ENCODE measurements around the gene YBX1. TPM values are rescaled to one million over a fixed set of nuclear protein-coding genes. Genes with fewer than 3 reads are reported as not detected.
A peak's percentile ranks its signal among the peaks of the same experiment; 100 is the strongest.

YBX1 gene
- total RNA-seq (100 to 1,000 TPM; 164 to 530 TPM), polyA plus RNA-seq (100 to 1,000 TPM; 107 to 244 TPM)

DNA sequence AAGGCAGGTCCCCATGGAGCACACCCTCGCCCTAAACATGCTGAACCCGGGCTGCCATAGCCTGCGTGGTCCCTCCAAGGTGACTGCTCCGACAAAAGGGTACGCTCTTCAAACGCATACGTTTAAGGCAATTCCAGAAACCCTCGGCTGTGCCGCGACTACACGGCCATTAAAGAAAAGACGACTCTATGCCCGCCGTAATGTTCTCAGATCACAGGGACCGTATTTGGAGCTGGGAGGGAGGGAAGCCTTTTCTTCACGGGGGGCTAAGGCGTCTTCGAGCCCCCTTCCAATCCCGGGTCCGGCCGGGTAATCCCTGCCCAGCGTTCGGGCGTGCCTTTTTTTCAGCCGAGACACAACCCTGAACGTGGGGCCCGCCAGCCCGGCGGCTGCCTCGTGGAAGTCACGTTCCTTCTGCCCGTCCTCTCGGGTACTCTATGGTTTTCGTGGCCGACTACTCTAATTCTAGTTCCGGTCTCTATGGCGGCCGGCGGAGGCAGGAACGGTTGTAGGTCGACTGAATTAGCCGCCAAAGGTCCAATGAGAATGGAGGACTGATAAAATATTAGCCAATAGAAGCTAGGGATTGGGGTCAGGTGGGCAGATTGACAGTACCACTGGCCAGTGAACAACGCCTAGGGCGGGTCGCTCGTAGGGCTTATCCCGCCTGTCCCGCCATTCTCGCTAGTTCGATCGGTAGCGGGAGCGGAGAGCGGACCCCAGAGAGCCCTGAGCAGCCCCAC, at the start of gene YBX1:
Gene YBX1 (plus strand): TSS at position 678 of the 743 bp plus-strand sequence. CDS start 148 bp downstream, outside the sequence.
- Histone ChIP-seq H3K27me3 (ENCODE audit: control insufficient read depth in 4 of 4, insufficient read depth in 4 of 4, low read length in 3 of 4) (no peaks in the 10 kb centered on the region), H3K9me3 (ENCODE audit: control insufficient read depth in 4 of 4, low read length in 3 of 4) (no peaks in the 10 kb centered on the region), H3K4me3 (ENCODE audit: low read depth in 1 of 3, low read length in 3 of 3) (peak within 1 kb of the TSS; percentile 85 to 95 (median 93)), H3K9ac (ENCODE audit: low read depth in 1 of 2, low read length in 2 of 2) (peak within 1 kb of the TSS; percentile 83 to 85), H3K27ac (ENCODE audit: low read depth in 1 of 2, low read length in 2 of 2) (peak within 1 kb of the TSS; percentile 95), H3K36me3 (ENCODE audit: control insufficient read depth in 4 of 4, insufficient read depth in 3 of 4, low read depth in 1 of 4, low read length in 3 of 4) (peaks cover 0 to 8% (median 0%) of the 10 kb centered on the region in 4 donors), H3K4me1 (ENCODE audit: control insufficient read depth in 4 of 4, insufficient read depth in 4 of 4, low read length in 3 of 4) (peaks cover 5 to 40% (median 30%) of the 10 kb centered on the region in 4 donors)
- WGBS, result under 1% methylated on average over 54 of the region's 54 CpGs
- peak; percentile 98 for DNase-seq (ENCODE audit: low spot score)
- TF ChIP-seq NR2F2 (IDR thresholded peaks at IDR 0.05), result no peak
- peak; percentile 93 for TF ChIP-seq SP1 (IDR thresholded peaks at IDR 0.05)
- TF ChIP-seq RXRA (IDR thresholded peaks at IDR 0.05), result peak; percentile 6 to 19
- TF ChIP-seq, protein P1, sequence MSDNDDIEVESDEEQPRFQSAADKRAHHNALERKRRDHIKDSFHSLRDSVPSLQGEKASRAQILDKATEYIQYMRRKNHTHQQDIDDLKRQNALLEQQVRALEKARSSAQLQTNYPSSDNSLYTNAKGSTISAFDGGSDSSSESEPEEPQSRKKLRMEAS (IDR thresholded peaks at IDR 0.05), result peak; percentile 93
- TF ChIP-seq HNF4A (conservative IDR thresholded peaks at IDR 0.05), result peak; percentile 4 to 11
- no peak for TF ChIP-seq ATF3 (IDR thresholded peaks at IDR 0.05)
- TF ChIP-seq, protein P2, sequence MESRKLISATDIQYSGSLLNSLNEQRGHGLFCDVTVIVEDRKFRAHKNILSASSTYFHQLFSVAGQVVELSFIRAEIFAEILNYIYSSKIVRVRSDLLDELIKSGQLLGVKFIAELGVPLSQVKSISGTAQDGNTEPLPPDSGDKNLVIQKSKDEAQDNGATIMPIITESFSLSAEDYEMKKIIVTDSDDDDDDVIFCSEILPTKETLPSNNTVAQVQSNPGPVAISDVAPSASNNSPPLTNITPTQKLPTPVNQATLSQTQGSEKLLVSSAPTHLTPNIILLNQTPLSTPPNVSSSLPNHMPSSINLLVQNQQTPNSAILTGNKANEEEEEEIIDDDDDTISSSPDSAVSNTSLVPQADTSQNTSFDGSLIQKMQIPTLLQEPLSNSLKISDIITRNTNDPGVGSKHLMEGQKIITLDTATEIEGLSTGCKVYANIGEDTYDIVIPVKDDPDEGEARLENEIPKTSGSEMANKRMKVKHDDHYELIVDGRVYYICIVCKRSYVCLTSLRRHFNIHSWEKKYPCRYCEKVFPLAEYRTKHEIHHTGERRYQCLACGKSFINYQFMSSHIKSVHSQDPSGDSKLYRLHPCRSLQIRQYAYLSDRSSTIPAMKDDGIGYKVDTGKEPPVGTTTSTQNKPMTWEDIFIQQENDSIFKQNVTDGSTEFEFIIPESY (IDR thresholded peaks at IDR 0.05), result peak; percentile 65
- TF ChIP-seq FOXA2 (IDR thresholded peaks at IDR 0.05), result no peak
- peak; percentile 92 for TF ChIP-seq TAF1 (conservative IDR thresholded peaks at IDR 0.05)
- TF ChIP-seq, protein P3, sequence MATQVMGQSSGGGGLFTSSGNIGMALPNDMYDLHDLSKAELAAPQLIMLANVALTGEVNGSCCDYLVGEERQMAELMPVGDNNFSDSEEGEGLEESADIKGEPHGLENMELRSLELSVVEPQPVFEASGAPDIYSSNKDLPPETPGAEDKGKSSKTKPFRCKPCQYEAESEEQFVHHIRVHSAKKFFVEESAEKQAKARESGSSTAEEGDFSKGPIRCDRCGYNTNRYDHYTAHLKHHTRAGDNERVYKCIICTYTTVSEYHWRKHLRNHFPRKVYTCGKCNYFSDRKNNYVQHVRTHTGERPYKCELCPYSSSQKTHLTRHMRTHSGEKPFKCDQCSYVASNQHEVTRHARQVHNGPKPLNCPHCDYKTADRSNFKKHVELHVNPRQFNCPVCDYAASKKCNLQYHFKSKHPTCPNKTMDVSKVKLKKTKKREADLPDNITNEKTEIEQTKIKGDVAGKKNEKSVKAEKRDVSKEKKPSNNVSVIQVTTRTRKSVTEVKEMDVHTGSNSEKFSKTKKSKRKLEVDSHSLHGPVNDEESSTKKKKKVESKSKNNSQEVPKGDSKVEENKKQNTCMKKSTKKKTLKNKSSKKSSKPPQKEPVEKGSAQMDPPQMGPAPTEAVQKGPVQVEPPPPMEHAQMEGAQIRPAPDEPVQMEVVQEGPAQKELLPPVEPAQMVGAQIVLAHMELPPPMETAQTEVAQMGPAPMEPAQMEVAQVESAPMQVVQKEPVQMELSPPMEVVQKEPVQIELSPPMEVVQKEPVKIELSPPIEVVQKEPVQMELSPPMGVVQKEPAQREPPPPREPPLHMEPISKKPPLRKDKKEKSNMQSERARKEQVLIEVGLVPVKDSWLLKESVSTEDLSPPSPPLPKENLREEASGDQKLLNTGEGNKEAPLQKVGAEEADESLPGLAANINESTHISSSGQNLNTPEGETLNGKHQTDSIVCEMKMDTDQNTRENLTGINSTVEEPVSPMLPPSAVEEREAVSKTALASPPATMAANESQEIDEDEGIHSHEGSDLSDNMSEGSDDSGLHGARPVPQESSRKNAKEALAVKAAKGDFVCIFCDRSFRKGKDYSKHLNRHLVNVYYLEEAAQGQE (IDR thresholded peaks at IDR 0.05), result no peak
- TF ChIP-seq RAD21 (IDR thresholded peaks at IDR 0.05), result peak; percentile 14 to 18
- no peak for TF ChIP-seq HNF4G (IDR thresholded peaks at IDR 0.05)
- TF ChIP-seq FOXA1 (IDR thresholded peaks at IDR 0.05), result no peak
- TF ChIP-seq, protein P4, sequence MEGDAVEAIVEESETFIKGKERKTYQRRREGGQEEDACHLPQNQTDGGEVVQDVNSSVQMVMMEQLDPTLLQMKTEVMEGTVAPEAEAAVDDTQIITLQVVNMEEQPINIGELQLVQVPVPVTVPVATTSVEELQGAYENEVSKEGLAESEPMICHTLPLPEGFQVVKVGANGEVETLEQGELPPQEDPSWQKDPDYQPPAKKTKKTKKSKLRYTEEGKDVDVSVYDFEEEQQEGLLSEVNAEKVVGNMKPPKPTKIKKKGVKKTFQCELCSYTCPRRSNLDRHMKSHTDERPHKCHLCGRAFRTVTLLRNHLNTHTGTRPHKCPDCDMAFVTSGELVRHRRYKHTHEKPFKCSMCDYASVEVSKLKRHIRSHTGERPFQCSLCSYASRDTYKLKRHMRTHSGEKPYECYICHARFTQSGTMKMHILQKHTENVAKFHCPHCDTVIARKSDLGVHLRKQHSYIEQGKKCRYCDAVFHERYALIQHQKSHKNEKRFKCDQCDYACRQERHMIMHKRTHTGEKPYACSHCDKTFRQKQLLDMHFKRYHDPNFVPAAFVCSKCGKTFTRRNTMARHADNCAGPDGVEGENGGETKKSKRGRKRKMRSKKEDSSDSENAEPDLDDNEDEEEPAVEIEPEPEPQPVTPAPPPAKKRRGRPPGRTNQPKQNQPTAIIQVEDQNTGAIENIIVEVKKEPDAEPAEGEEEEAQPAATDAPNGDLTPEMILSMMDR (IDR thresholded peaks at IDR 0.05; ENCODE audit: low read depth, low read length, missing input control), result no peak
- TF ChIP-seq YY1 (IDR thresholded peaks at IDR 0.05), result peak; percentile 98
- TF ChIP-seq JUND (IDR thresholded peaks at IDR 0.05), result no peak
- TF ChIP-seq EGR1 (IDR thresholded peaks at IDR 0.05; ENCODE audit: low read depth in 2 of 2), result peak in 1 of 2 donors; percentile 29
- TF ChIP-seq GABPA (IDR thresholded peaks at IDR 0.05 in 1 of 2, conservative IDR thresholded peaks at IDR 0.05 in 1 of 2), result peak; percentile 70 to 88

Data from liver (tissue), 9 donors.